MM.1S (cell line): ENCODE measurements around the gene PRR5.

Source experiments
- CTCF ChIP-seq: fragments of 300-600 bp; sonication (generic); IDR thresholded peaks from 2 replicates; pipeline ENCODE4 v1.5.1; 2016; ENCODE audit warnings: antibody characterized with exemption, low read length, mixed read lengths
- EZH2phosphoT487 ChIP-seq: fragments of 300-600 bp; sonication (generic); IDR thresholded peaks from 2 replicates; pipeline ENCODE4 v1.6.1; 2018; ENCODE audit warnings: antibody characterized with exemption, low read length

- TF ChIP-seq CTCF (no peak), EZH2phosphoT487 (no peak)
Measured at GRCh38 chr22:44673406-44673805, 28.6 kb upstream of the PRR5 start.
